Uterus (tissue), 2 donors: ENCODE results near the gene SYTL4.

Source experiments
- CTCF ChIP-seq, 4 experiments: fragments of 200-600 bp in 2 of 4; fragments of 450-650 bp in 2 of 4; sonication (generic) in 2 of 4; IDR thresholded peaks; one replicate each; pipeline ENCODE4 v1.5.1; 2016 to 2019; ENCODE audit warnings: antibody characterized with exemption in 4 of 4, mild to moderate bottlenecking in 2 of 4, moderate library complexity in 1 of 4
- POLR2A ChIP-seq, 2 donors: fragments of 450-650 bp; IDR thresholded peaks; one replicate each; pipeline ENCODE4 v1.6.1; 2016; ENCODE audit warnings: antibody characterized with exemption in 2 of 2, mild to moderate bottlenecking in 1 of 2, moderate library complexity in 1 of 2

- no peak for TF ChIP-seq CTCF (IDR thresholded peaks at IDR 0.05)
- no peak for TF ChIP-seq POLR2A (IDR thresholded peaks at IDR 0.05)
Measured at GRCh38 chrX:100648458-100649417, 83.2 kb downstream of the SYTL4 start.
